K562 (cell line): ENCODE measurements around the gene ABHD5. TPM values are rescaled to one million over a fixed set of nuclear protein-coding genes. Genes with fewer than 3 reads are reported as not detected.

Experiments used
- CBX2 ChIP-seq: fragments of 200-600 bp; sonication (generic); IDR thresholded peaks from one replicate; pipeline ENCODE4 v1.6.1; 2012; ENCODE audit warnings: mild to moderate bottlenecking, low read length, inconsistent platforms; ENCODE audit not compliant: insufficient read depth, poor library complexity, severe bottlenecking
- CTCF ChIP-seq, 3 experiments: IDR thresholded peaks in 2 of 3; conservative IDR thresholded peaks in 1 of 3; 2 replicates each; pipeline ENCODE4 v1.5.1; 2011 to 2012; ENCODE audit warnings: low read length in 3 of 3, mild to moderate bottlenecking in 3 of 3, control low read depth in 2 of 3, improper control_type of control experiment in 1 of 3, inconsistent platforms in 1 of 3, low read depth in 1 of 3, mixed read lengths in 1 of 3, moderate library complexity in 1 of 3; ENCODE audit not compliant: insufficient read depth in 2 of 3
- HMGXB4 ChIP-seq: sonication (generic); formaldehyde crosslinking; IDR thresholded peaks from 2 replicates; pipeline ENCODE4 v1.8.1; 2023; ENCODE audit warnings: mild to moderate bottlenecking, missing genetic modification reagents
- HNRNPLL ChIP-seq: fragments of 200-400 bp; formaldehyde crosslinking; IDR thresholded peaks from 2 replicates; pipeline ENCODE4 v1.6.1; 2017; ENCODE audit warnings: low read length, low read depth, mild to moderate bottlenecking; ENCODE audit not compliant: poor library complexity, severe bottlenecking
- JUN ChIP-seq, 2 experiments: sonication (generic) in 1 of 2; formaldehyde crosslinking in 1 of 2; IDR thresholded peaks; 2 replicates each; pipeline versions ENCODE4 v1.6.1 to v1.8.0; 2012 to 2022; ENCODE audit warnings: borderline replicate concordance in 2 of 2, mild to moderate bottlenecking in 2 of 2, improper control_type of control experiment in 1 of 2, low read depth in 1 of 2, low read length in 1 of 2, missing genetic modification reagents in 1 of 2
- KAT7 ChIP-seq: sonication (generic); formaldehyde crosslinking; IDR thresholded peaks from 2 replicates; pipeline ENCODE4 v1.8.0; 2022; ENCODE audit warnings: missing genetic modification reagents, mild to moderate bottlenecking, borderline replicate concordance
- MECOM ChIP-seq: fragments of 250-450 bp; sonication (Bioruptor Pico); IDR thresholded peaks from 2 replicates; pipeline ENCODE4 v1.8.0; 2022; ENCODE audit warnings: inconsistent platforms
- PATZ1 ChIP-seq: fragments of 250-450 bp; sonication (Bioruptor Pico); IDR thresholded peaks from 2 replicates; pipeline ENCODE4 v1.5.0; 2020; ENCODE audit warnings: mild to moderate bottlenecking, borderline replicate concordance
- SNAPC5 ChIP-seq: fragments of 250-450 bp; sonication (Bioruptor Pico); IDR thresholded peaks from 2 replicates; pipeline ENCODE4 v1.8.0; 2021; ENCODE audit warnings: moderate library complexity, mild to moderate bottlenecking, inconsistent platforms
- THRB ChIP-seq: fragments of 450-650 bp; formaldehyde crosslinking; conservative IDR thresholded peaks from 2 replicates; pipeline ENCODE4 v1.4.0; 2022; ENCODE audit warnings: mild to moderate bottlenecking, missing genetic modification characterization
- ZNF184 ChIP-seq: sonication (generic); formaldehyde crosslinking; IDR thresholded peaks from 2 replicates; pipeline ENCODE4 v1.5.0; 2020; ENCODE audit warnings: missing genetic modification reagents
- ZNF639 ChIP-seq, 2 experiments: fragments of 200-800 bp in 1 of 2; sonication (Bioruptor generic) in 1 of 2; sonication (generic) in 1 of 2; formaldehyde crosslinking in 1 of 2; IDR thresholded peaks in 1 of 2; conservative IDR thresholded peaks in 1 of 2; 2 replicates each; pipeline versions ENCODE4 v1.5.0 to v1.6.1; 2016 to 2020; ENCODE audit warnings: missing compliant biosample characterization in 1 of 2, missing genetic modification characterization in 1 of 2, missing genetic modification reagents in 1 of 2
- polyA plus RNA-seq, 8 experiments: library from polyadenylated mRNA; depleted of rRNA in 4 of 8; stranded (reverse) in 5 of 8; unstranded in 3 of 8; fragments of >200 nt; fragmentation: Nextera tagmentation in 2 of 8; fragmentation: Illumina TruSeq in 1 of 8; extraction: Ambion mirVana in 2 of 8; extraction: Trizol in 1 of 8; gene quantifications; 2 replicates each; pipeline versions ENCODE4 v1.2.1 to v1.2.3, GENCODE V29; 2011 to 2014; ENCODE audit warnings: inconsistent platforms in 1 of 8, missing spikeins in 1 of 8
- total RNA-seq, 7 experiments: library from RNA; depleted of rRNA in 6 of 7; stranded (reverse); fragments of >200 nt in 6 of 7; fragmentation: Illumina TruSeq in 2 of 7; extraction: Trizol in 2 of 7; gene quantifications; 2 replicates each; pipeline versions ENCODE4 v1.2.1 to v1.2.3, GENCODE V29; 2011 to 2021; ENCODE audit warnings: low replicate concordance in 1 of 7

The ABHD5 gene
- total and polyA plus RNA-seq, 9 of the 15 experiments (the other 6 are each of a cell fraction or from before 2014, with no cell fraction given) = 27.8 to 61.7 (median 39.9) TPM

GRCh38 chr3:43692085-43692855 is 1.5 kb downstream of the ABHD5 start (continued):
- 0 out of 2 replicates have a peak, but pooled peaks have one; percentile 12 for TF ChIP-seq JUN (IDR thresholded peaks at IDR 0.05; ENCODE audit: borderline replicate concordance, low read depth, low read length)
- TF ChIP-seq JUN (CRISPR knock-in tag; IDR thresholded peaks at IDR 0.05; ENCODE audit: borderline replicate concordance) = no peak
- TF ChIP-seq HMGXB4 = no peak
- 0 out of 2 replicates have a peak, but pooled peaks have one; percentile 28 for TF ChIP-seq PATZ1 (CRISPR knock-in tag)
- no peak for TF ChIP-seq SNAPC5 (CRISPR knock-in tag)
- TF ChIP-seq MECOM (CRISPR knock-in tag) = 0 out of 2 replicates have a peak, but pooled peaks have one; percentile 17
- TF ChIP-seq CBX2 = no peak
- TF ChIP-seq THRB = 0 out of 2 replicates have a peak, but pooled peaks have one; percentile 34
- TF ChIP-seq ZNF639 (CRISPR knock-in tag; conservative IDR thresholded peaks at IDR 0.05 in 1 of 2, IDR thresholded peaks at IDR 0.05 in 1 of 2) = 0 out of 4 replicates have a peak, but pooled peaks of 1 of the 2 experiments have one; percentile 20
- TF ChIP-seq ZNF184 = no peak
- no peak for TF ChIP-seq HNRNPLL
- no peak for TF ChIP-seq CTCF (IDR thresholded peaks at IDR 0.05 in 2 of 3, conservative IDR thresholded peaks at IDR 0.05 in 1 of 3; ENCODE audit: insufficient read depth in 2 of 3, low read depth in 1 of 3, low read length in 3 of 3)
- TF ChIP-seq KAT7 (CRISPR knock-in tag) = 0 out of 2 replicates have a peak, but pooled peaks have one; percentile 41
